ENCODE results near the gene RAD51B. TPM values are rescaled to one million over a fixed set of nuclear protein-coding genes. Genes with fewer than 3 reads are reported as not detected.

The RAD51B gene
- total RNA-seq, 1 experiment from 2014 or later = 16.7 TPM

GRCh38 chr14:68553311-68553710, 733.7 kb downstream of the RAD51B start:
- Histone ChIP-seq H3K4me2 (ENCODE audit: insufficient read depth, insufficient read length, low read length) (no peak overlapping the region), H3K56ac (ENCODE audit: insufficient read length, low read depth, low read length) (no peak overlapping the region), H2BK20ac (ENCODE audit: low read depth, low read length, poor library complexity, severe bottlenecking) (no peak overlapping the region), H3K79me2 (ENCODE audit: insufficient read depth, low read length) (no peaks in the 10 kb centered on the region), H3T11ph (ENCODE audit: low read length) (no peak overlapping the region), H3K23ac (ENCODE audit: insufficient read length, low read depth, low read length) (no peak overlapping the region), H4K5ac (ENCODE audit: insufficient read length, low read depth, low read length) (no peak overlapping the region), H2BK15ac (ENCODE audit: low read depth, low read length) (no peak overlapping the region), H3K9me3 (ENCODE audit: control insufficient read depth, low read depth, low read length) (no peaks in the 10 kb centered on the region), H2BK120ac (ENCODE audit: low read depth, low read length, poor library complexity, severe bottlenecking) (no peak overlapping the region), H2AFZ (ENCODE audit: low read length) (no peak overlapping the region), H3K4me1 (ENCODE audit: insufficient read depth, low read length) (peaks cover 14% of the 10 kb centered on the region), H3K23me2 (ENCODE audit: insufficient read length, low read depth, low read length, poor library complexity, severe bottlenecking) (no peaks in the 10 kb centered on the region), H2AK5ac (ENCODE audit: insufficient read length, low read length) (no peak overlapping the region), H2BK5ac (ENCODE audit: insufficient read length, low read length) (no peak overlapping the region), H4K20me1 (ENCODE audit: control insufficient read depth, insufficient read depth, insufficient read length) (no peaks in the 10 kb centered on the region), H3K14ac (ENCODE audit: insufficient read depth, low read length) (no peak overlapping the region), H3K9ac (ENCODE audit: extremely low read depth, insufficient read length, low read length) (no peak overlapping the region), H3K79me1 (ENCODE audit: insufficient read depth, low read depth, low read length, poor library complexity, severe bottlenecking) (no peaks in the 10 kb centered on the region), H3K18ac (ENCODE audit: insufficient read length, low read depth, low read length) (no peak overlapping the region), H4K91ac (ENCODE audit: insufficient read length, low read depth, low read length) (no peak overlapping the region), H3K27ac (ENCODE audit: insufficient read length, low read depth, low read length) (no peak overlapping the region), H4K8ac (replicated peaks; ENCODE audit: insufficient read length, low read depth, low read length) (no peak overlapping the region), H3K27me3 (ENCODE audit: insufficient read depth, low read length) (no peaks in the 10 kb centered on the region; the same call in 1 of the 2 replicates), H3K4ac (ENCODE audit: low read depth, low read length) (no peak overlapping the region), H2BK12ac (ENCODE audit: insufficient read length, low read depth, low read length) (no peak overlapping the region)
- peaks cover 0 to 2% (median 0%) of the 10 kb centered on the region in 3 experiments; a peak in 2 of 7 replicates for H3K36me3 Mint-ChIP-seq (ENCODE audit: insufficient read depth in 1 of 3, low read depth in 3 of 3)
- H3K4me3 Mint-ChIP-seq = no peak overlapping the region
- DNase-seq = peak; percentile 14
- WGBS (ENCODE audit: extremely low coverage, insufficient read length, low lambda C conversion rate) = no CpG with 5 or more reads among the region's 3 CpGs
- H3K9me3 Mint-ChIP-seq = no peaks in the 10 kb centered on the region
- no peak for TF ChIP-seq CTCF (conservative IDR thresholded peaks at IDR 0.05)
- H3K4me1 Mint-ChIP-seq = peaks cover 46 to 57% of the 10 kb centered on the region in 2 experiments
- no peaks in the 10 kb centered on the region for H3K27me3 Mint-ChIP-seq (ENCODE audit: low read depth)
- no peak overlapping the region for H3K27ac Mint-ChIP-seq
